NCI-H1092 (cell line): Measurements from ENCODE around the gene WFDC1.

Experiments
- DNase-seq: peaks from one replicate; lab custom pipeline; 2025; lab: John Stamatoyannopoulos, UW

The WFDC1 gene, protein sequence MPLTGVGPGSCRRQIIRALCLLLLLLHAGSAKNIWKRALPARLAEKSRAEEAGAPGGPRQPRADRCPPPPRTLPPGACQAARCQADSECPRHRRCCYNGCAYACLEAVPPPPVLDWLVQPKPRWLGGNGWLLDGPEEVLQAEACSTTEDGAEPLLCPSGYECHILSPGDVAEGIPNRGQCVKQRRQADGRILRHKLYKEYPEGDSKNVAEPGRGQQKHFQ

GRCh38 chr16:84294531-84295142 is at the start of gene WFDC1:
Gene WFDC1, plus strand, starts transcription at chr16:84294878. Its CDS starts 94 bp downstream, at chr16:84294972.
- DNase-seq: no peak

DNA sequence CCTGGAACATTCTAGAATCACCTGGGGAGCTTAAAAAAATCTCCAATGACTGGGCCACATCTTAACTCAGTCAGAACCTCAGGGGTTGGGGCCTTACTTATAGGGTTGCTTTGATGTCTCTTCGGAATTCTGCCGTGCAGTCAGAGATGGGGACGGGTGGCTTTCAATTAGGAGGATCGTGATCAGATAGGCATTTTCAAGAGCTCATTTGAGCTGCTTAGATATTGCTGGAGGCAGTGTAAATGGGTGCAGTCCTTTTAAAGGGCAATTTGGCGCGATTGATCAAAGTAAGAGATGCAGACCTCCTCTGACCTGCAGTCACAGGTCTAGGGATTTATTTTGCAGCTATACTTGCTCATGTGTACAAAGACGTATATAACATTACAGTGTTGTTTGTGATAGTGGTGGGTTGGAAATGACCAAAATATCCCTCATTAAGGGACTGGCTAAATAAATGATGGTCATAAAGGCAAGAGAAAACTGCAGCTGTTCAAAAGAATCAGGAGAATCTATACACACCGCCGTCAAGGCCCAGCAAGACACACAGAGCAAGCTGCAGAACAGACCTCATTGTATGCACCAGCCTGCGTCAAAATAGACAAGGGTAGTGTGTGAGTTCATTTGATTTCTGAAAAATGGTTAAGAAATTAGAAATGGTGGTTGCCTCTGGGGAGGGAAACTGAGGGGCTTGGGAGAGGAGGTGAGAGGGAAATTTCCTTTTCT is 48.6 kb upstream of the WFDC1 start:
- DNase-seq: no peak

DNA sequence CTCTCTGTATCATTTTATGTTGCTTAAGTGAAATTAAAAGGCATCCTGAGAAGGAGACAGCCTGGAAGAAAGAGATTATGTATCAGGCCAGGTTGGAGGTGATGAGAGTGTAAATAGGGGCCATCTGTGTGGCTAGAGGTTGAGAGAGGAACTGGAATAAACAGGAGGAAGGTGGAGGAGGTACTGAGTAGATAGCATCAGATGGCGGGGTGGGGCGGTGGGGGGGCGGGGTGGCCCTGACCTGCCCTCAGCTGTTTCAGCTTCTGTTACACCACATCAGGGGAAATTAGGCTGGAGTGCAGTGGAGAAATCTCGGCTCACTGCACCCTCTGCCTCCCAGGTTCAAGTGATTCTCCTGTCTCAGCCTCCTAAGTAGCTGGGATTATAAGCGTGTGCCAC is 48.0 kb upstream of the WFDC1 start:
- no peak for DNase-seq

GRCh38 chr16:84247331-84247730 is 47.3 kb upstream of the WFDC1 start:
- no peak for DNase-seq

- no peak for DNase-seq
Observed at GRCh38 chr16:84247844-84248243, 46.8 kb upstream of the WFDC1 start.

DNA sequence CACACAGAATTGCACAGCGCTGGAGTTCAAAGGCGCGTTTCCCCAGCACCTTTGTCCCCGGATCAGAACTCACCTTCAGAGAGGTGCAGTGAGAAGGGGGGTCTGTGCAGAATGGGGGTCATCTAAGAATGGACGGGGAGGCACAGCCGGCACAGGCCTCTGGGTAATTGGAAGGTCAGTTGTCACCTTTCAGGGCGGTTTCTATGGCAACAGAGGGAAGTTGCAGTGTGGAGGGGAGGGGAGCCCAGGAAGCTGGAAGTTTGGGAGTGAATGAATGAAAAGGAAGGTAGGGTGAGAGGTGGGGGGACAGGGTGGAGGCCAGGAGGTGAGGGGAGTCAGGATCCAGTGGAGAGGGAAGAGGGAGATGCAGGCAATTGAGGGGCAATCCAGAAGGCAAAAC is 42.5 kb upstream of the WFDC1 start:
- no peak for DNase-seq

DNA sequence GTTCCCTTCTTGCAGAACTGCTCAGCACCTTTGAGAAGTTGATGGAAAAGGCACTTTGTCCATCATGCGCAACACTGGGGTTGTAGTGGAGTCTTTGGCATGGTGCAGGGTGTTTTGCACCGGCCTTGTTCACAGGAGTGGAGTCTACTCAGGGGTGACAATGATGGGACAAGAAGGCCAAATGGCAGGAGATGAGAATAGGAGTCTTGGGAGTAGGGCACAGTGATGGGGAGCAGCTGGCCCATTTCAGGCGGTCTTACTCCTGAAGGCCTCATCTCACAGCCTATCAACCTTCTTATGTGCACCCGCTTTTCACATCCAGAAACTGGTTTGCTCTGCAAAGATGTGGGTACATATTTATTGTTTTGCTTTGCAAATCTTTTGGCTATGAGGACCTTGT is 41.5 kb upstream of the WFDC1 start:
- DNase-seq: no peak

DNA sequence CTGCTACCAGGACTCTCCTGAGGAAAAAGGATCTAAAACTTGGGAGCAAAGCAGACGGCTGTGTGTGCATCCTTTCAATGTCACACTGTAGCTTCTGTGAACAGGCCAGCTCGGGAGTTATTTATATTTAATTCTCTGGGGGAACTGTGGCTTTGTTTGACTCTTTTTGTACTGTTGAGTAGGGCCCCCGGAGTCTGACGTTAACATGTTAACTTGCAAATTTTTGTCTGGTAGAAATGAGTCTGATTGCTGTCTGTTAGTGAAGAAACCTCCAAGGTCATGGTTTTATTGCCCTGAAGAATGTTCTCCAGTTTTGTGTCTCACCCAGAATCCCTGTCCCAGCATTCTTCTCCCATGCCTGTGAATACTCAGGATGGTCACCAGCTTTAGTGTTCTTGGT is 40.6 kb upstream of the WFDC1 start:
- DNase-seq: no peak

- DNase-seq: no peak
Observed at GRCh38 chr16:84255050-84255810, 39.4 kb upstream of the WFDC1 start.

DNA sequence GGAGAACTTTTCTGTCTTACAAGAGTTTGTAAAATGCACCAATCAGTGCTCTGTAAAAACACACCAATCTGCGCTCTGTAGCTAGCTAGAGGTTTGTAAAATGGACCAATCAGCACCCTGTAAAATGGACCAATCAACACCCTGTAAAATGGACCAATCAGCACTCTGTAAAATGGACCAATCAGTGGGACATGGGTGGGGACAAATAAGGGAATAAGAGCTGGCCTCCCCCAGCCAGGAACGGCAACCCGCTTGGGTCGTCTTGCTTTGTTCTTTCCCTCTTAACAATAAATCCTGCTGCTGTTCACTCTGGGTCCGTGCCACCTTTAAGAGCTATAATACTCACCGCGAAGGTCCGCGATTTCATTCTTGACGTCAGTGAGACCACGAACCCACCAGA is 36.4 kb upstream of the WFDC1 start:
- no peak for DNase-seq

GRCh38 chr16:84259691-84260090 is 35.0 kb upstream of the WFDC1 start:
- DNase-seq: no peak

DNA sequence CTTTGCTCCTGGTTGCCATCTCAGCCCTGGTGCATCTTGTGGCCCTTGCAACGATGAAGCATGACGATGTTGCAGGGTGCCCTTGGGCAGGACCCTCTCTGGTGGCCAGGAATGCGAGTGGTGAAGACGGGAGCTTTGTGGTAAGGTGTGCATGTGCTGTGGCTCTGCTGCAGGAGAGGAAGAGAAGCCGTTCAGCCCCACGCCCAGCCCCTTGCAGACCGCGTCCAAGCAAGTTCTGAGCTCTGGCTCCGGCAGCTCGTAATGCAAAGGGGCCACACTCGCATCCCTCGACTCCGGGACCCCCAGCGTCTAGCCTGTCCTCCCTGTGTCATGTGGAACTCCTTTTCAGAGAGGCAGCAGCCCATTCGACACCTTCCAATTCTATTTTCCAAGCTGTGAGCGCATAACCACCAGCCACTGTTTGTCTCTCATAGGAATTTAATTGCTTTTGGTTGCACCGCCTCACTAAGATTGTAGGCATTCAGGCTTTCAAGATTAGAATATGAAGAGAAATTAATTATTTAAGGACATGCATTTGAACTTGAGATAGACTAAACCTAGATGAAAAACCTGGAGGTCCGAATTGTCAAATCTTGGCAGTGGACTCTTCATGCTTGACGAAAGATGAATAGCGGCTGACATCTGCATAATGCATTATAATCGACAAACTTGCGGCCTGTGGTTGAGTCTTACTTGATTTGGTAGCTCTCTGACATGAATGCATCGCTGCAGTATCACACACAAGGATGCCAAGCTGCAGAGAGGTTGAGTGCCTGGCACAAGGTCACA is 33.7 kb upstream of the WFDC1 start:
- DNase-seq: no peak

DNA sequence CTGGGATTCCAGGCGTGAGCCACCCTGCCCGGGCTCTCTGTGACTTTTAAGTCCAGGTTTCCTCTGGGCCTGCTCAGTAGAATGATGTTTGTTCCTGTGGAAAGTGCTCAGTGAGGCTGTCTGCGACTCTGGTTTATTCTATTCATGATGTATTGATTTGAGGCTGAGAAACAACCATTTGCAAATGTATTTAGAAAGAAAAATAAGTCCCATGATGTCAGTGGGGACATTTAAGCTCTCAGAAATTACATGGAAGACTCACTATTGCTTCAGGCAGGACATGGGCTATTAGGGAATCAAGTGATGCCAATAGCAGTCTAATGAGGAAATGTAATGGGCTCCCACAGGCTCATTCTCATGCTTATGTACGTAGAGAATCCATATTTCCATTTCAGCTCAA is 32.6 kb upstream of the WFDC1 start:
- DNase-seq: no peak

- DNase-seq: no peak
Observed at GRCh38 chr16:84262939-84263338, 31.7 kb upstream of the WFDC1 start.

DNA sequence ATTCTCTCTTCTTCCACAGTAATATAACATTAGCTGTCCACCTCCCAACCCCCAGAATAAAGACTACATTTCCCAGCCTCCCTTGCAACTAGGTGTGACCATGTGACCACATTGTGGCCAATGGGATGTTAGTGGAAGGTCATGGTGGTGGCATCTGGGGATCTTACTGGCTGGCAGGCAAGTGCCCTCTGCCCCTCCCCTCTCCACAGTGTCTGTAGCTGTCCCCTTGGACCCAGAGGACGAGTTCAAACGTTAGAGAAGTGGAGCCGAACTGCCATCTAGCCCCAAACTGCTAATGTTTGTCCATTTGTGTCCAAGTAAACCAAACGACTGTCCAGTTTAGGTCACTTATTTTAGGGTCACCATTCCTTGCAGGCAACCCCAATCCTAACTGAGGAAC is 28.2 kb upstream of the WFDC1 start:
- no peak for DNase-seq

GRCh38 chr16:84267380-84267779 is 27.3 kb upstream of the WFDC1 start:
- no peak for DNase-seq

GRCh38 chr16:84268291-84269040 is 26.2 kb upstream of the WFDC1 start:
- DNase-seq: peak; percentile 7

DNA sequence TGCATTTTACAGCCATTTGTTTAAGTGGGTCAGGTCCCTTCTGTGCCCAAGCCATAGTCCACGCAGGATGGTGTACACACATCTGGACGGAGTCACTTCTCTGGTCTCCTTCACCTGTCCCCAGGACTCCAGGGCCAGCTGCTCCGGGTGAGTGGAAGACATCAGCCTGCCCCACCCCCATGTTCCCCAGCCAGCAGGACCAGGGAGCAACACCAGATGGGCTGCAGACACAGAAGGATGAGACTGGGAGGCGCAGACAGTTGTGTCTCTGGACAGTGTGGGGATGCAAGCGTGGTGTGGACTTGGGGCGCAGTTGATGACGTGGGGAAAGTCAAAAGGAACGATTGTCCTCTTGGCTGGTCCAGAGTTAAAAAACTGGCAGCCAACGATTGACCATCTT is 24.6 kb upstream of the WFDC1 start:
- no peak for DNase-seq

DNA sequence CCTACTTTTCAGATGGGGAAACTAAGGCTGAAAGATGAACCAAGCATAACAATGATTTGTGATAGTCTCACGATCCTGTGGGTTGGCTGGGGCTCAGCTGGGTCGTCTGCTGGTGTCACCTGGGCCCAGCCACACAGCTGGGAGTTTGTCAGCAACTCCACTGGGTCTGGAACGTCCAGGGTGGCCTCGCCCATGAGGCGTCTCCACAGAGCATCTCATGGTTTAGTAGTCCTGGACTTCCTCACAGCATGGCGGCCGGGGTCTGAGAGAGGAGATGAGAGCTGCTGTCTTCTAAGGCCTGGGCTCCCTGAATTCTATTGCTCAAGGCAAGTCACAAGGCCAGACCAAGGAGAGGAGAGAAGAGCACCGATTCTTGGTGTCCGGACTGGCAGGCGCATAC is 24.1 kb upstream of the WFDC1 start:
- DNase-seq: no peak

DNA sequence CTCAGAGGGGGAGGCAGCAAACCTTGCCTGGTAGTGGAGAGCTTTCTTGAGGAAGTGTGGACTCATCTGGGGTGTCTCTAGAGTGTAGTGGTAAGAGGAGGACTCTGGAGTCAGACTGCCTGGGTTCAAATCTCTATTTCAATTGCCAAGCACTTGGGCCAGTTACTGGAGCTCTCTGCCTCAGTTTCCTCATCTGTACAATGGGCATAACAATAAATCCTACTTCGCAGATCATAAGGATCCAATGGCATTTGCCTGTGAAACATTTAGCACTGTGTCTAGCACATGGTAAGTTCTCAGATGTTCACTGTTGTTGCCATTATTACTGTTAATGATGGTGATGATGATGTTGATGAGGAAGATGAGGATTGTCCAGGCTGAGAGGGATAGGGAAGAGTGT is 23.6 kb upstream of the WFDC1 start:
- no peak for DNase-seq

DNA sequence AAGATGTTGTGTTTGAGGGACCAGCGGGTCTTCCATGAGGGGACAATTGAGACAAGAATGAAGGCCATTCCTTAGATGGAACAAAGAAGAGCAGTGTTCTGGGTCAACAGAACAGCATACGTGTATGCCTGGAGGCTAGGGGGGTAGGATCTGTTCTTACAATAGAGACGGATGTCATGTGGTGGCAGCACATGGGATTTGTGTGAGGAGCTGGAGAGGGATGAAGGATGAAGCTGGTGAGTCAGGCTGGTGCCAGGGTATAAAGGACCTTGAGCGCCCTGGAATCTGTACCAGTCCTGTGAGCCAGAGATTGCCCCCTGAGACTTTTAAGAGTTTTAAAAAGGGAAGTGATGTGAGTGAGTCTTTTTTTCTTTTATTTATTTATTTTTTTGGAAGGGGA is 22.8 kb upstream of the WFDC1 start:
- no peak for DNase-seq
